ENCODE results near the gene TEX48. TPM values are rescaled to one million over a fixed set of nuclear protein-coding genes. Genes with fewer than 3 reads are reported as not detected.

The TEX48 gene
- total RNA-seq, 1 experiment from 2014 or later: not detected

- no peak overlapping the region for H2AFZ ChIP-seq (ENCODE audit: low read length)
- no peak overlapping the region for H3K4me3 ChIP-seq (ENCODE audit: low read length)
- DNase-seq: peak; percentile 31
- peaks cover 14% of the 10 kb centered on the region for H3K36me3 ChIP-seq (ENCODE audit: insufficient read depth, low read length)
- H3K9me3 ChIP-seq (ENCODE audit: low read length): no peaks in the 10 kb centered on the region
- no peaks in the 10 kb centered on the region for H4K20me1 ChIP-seq (ENCODE audit: insufficient read depth, low read depth, low read length)
- H3K4me2 ChIP-seq (ENCODE audit: low read depth, low read length, poor library complexity, severe bottlenecking): no peak overlapping the region
- H3K27ac ChIP-seq (ENCODE audit: low read length): no peak overlapping the region
- no peaks in the 10 kb centered on the region for H3K79me2 ChIP-seq (ENCODE audit: low read length)
- H3K27me3 ChIP-seq (ENCODE audit: low read length): no peaks in the 10 kb centered on the region
- H3K9me2 ChIP-seq (replicated peaks; ENCODE audit: insufficient read depth, low read length): no peaks in the 10 kb centered on the region
- H3K4me1 ChIP-seq (ENCODE audit: low read length): no peaks in the 10 kb centered on the region
- H3K9ac ChIP-seq (ENCODE audit: low read length): no peak overlapping the region
Measured at GRCh38 chr9:114633438-114634089, 48.4 kb downstream of the TEX48 start.

GRCh38 chr9:114631166-114631565 is 50.8 kb downstream of the TEX48 start:
- no peaks in the 10 kb centered on the region for H3K27me3 ChIP-seq (ENCODE audit: low read length)
- no peaks in the 10 kb centered on the region for H3K9me3 ChIP-seq (ENCODE audit: low read length)
- no peaks in the 10 kb centered on the region for H4K20me1 ChIP-seq (ENCODE audit: insufficient read depth, low read depth, low read length)
- no peaks in the 10 kb centered on the region for H3K9me2 ChIP-seq (replicated peaks; ENCODE audit: insufficient read depth, low read length)
- H3K9ac ChIP-seq (ENCODE audit: low read length): no peak overlapping the region
- no peak overlapping the region for H3K4me3 ChIP-seq (ENCODE audit: low read length)
- no peak overlapping the region for H3K27ac ChIP-seq (ENCODE audit: low read length)
- no peaks in the 10 kb centered on the region for H3K79me2 ChIP-seq (ENCODE audit: low read length)
- peaks cover 17% of the 10 kb centered on the region for H3K36me3 ChIP-seq (ENCODE audit: insufficient read depth, low read length)
- DNase-seq: no peak
- no peak overlapping the region for H3K4me2 ChIP-seq (ENCODE audit: low read depth, low read length, poor library complexity, severe bottlenecking)
- H3K4me1 ChIP-seq (ENCODE audit: low read length): no peaks in the 10 kb centered on the region
- no peak overlapping the region for H2AFZ ChIP-seq (ENCODE audit: low read length)

GRCh38 chr9:114629563-114630090 is 52.4 kb downstream of the TEX48 start:
- H2AFZ ChIP-seq (ENCODE audit: low read length): no peak overlapping the region
- peaks cover 17% of the 10 kb centered on the region for H3K36me3 ChIP-seq (ENCODE audit: insufficient read depth, low read length)
- H3K4me1 ChIP-seq (ENCODE audit: low read length): no peaks in the 10 kb centered on the region
- no peaks in the 10 kb centered on the region for H3K79me2 ChIP-seq (ENCODE audit: low read length)
- DNase-seq: no peak
- no peak overlapping the region for H3K4me3 ChIP-seq (ENCODE audit: low read length)
- H3K9me3 ChIP-seq (ENCODE audit: low read length): no peaks in the 10 kb centered on the region
- H3K27ac ChIP-seq (ENCODE audit: low read length): no peak overlapping the region
- no peaks in the 10 kb centered on the region for H4K20me1 ChIP-seq (ENCODE audit: insufficient read depth, low read depth, low read length)
- no peaks in the 10 kb centered on the region for H3K27me3 ChIP-seq (ENCODE audit: low read length)
- no peaks in the 10 kb centered on the region for H3K9me2 ChIP-seq (replicated peaks; ENCODE audit: insufficient read depth, low read length)
- no peak overlapping the region for H3K4me2 ChIP-seq (ENCODE audit: low read depth, low read length, poor library complexity, severe bottlenecking)
- H3K9ac ChIP-seq (ENCODE audit: low read length): no peak overlapping the region

GRCh38 chr9:114627553-114627952 is 54.4 kb downstream of the TEX48 start:
- Histone ChIP-seq H3K9me3 (ENCODE audit: low read length) (no peaks in the 10 kb centered on the region), H3K27ac (ENCODE audit: low read length) (no peak overlapping the region), H3K36me3 (ENCODE audit: insufficient read depth, low read length) (peaks cover 18% of the 10 kb centered on the region), H3K4me2 (ENCODE audit: low read depth, low read length, poor library complexity, severe bottlenecking) (no peak overlapping the region), H3K4me1 (ENCODE audit: low read length) (no peaks in the 10 kb centered on the region), H3K4me3 (ENCODE audit: low read length) (no peak overlapping the region), H4K20me1 (ENCODE audit: insufficient read depth, low read depth, low read length) (no peaks in the 10 kb centered on the region), H3K9ac (ENCODE audit: low read length) (no peak overlapping the region), H3K9me2 (replicated peaks; ENCODE audit: insufficient read depth, low read length) (no peaks in the 10 kb centered on the region), H3K79me2 (ENCODE audit: low read length) (0 out of 2 replicates have a peak, but pooled peaks cover under 1% of the 10 kb centered on the region), H3K27me3 (ENCODE audit: low read length) (no peaks in the 10 kb centered on the region), H2AFZ (ENCODE audit: low read length) (no peak overlapping the region)
- DNase-seq: no peak

GRCh38 chr9:114626415-114627020 is 55.5 kb downstream of the TEX48 start:
- Histone ChIP-seq H3K79me2 (ENCODE audit: low read length) (peaks cover 8% of the 10 kb centered on the region; the same call in 1 of the 2 replicates), H3K36me3 (ENCODE audit: insufficient read depth, low read length) (peaks cover 25% of the 10 kb centered on the region), H3K9me2 (replicated peaks; ENCODE audit: insufficient read depth, low read length) (no peaks in the 10 kb centered on the region)

GRCh38 chr9:114624677-114625076 is 57.3 kb downstream of the TEX48 start:
- Histone ChIP-seq H3K9ac (ENCODE audit: low read length) (no peak overlapping the region), H3K9me2 (replicated peaks; ENCODE audit: insufficient read depth, low read length) (no peaks in the 10 kb centered on the region), H3K4me2 (ENCODE audit: low read depth, low read length, poor library complexity, severe bottlenecking) (no peak overlapping the region), H3K4me3 (ENCODE audit: low read length) (no peak overlapping the region), H2AFZ (ENCODE audit: low read length) (no peak overlapping the region), H3K79me2 (ENCODE audit: low read length) (peaks cover 12% of the 10 kb centered on the region; the same call in 1 of the 2 replicates), H3K4me1 (ENCODE audit: low read length) (peaks cover under 1% of the 10 kb centered on the region), H3K9me3 (ENCODE audit: low read length) (no peaks in the 10 kb centered on the region), H3K36me3 (ENCODE audit: insufficient read depth, low read length) (peaks cover 22% of the 10 kb centered on the region), H4K20me1 (ENCODE audit: insufficient read depth, low read depth, low read length) (no peaks in the 10 kb centered on the region), H3K27ac (ENCODE audit: low read length) (no peak overlapping the region), H3K27me3 (ENCODE audit: low read length) (no peaks in the 10 kb centered on the region)
- peak; percentile 36 for DNase-seq

More at GRCh38 chr9:114626415-114627020, 55.5 kb downstream of the TEX48 start:
- Histone ChIP-seq H3K27me3 (ENCODE audit: low read length) (no peaks in the 10 kb centered on the region), H3K9ac (ENCODE audit: low read length) (no peak overlapping the region), H3K9me3 (ENCODE audit: low read length) (no peaks in the 10 kb centered on the region), H3K4me1 (ENCODE audit: low read length) (no peaks in the 10 kb centered on the region), H3K4me3 (ENCODE audit: low read length) (no peak overlapping the region), H3K4me2 (ENCODE audit: low read depth, low read length, poor library complexity, severe bottlenecking) (no peak overlapping the region), H2AFZ (ENCODE audit: low read length) (no peak overlapping the region), H4K20me1 (ENCODE audit: insufficient read depth, low read depth, low read length) (no peaks in the 10 kb centered on the region), H3K27ac (ENCODE audit: low read length) (no peak overlapping the region)
- no peak for DNase-seq

GRCh38 chr9:114621975-114622609 is 59.9 kb downstream of the TEX48 start:
- Histone ChIP-seq H3K36me3 (ENCODE audit: insufficient read depth, low read length) (peaks cover 20% of the 10 kb centered on the region), H2AFZ (ENCODE audit: low read length) (no peak overlapping the region), H3K4me2 (ENCODE audit: low read depth, low read length, poor library complexity, severe bottlenecking) (no peak overlapping the region), H3K79me2 (ENCODE audit: low read length) (peaks cover 34% of the 10 kb centered on the region), H3K9me2 (replicated peaks; ENCODE audit: insufficient read depth, low read length) (no peaks in the 10 kb centered on the region), H4K20me1 (ENCODE audit: insufficient read depth, low read depth, low read length) (no peaks in the 10 kb centered on the region), H3K4me1 (ENCODE audit: low read length) (peaks cover 17% of the 10 kb centered on the region), H3K4me3 (ENCODE audit: low read length) (no peak overlapping the region), H3K9me3 (ENCODE audit: low read length) (no peaks in the 10 kb centered on the region), H3K27me3 (ENCODE audit: low read length) (no peaks in the 10 kb centered on the region), H3K9ac (ENCODE audit: low read length) (no peak overlapping the region), H3K27ac (ENCODE audit: low read length) (no peak overlapping the region)
- no peak for DNase-seq

- Histone ChIP-seq H3K4me2 (ENCODE audit: low read depth, low read length, poor library complexity, severe bottlenecking) (no peak overlapping the region), H3K9ac (ENCODE audit: low read length) (no peak overlapping the region), H4K20me1 (ENCODE audit: insufficient read depth, low read depth, low read length) (no peaks in the 10 kb centered on the region), H3K27ac (ENCODE audit: low read length) (no peak overlapping the region), H3K9me3 (ENCODE audit: low read length) (no peaks in the 10 kb centered on the region), H3K4me1 (ENCODE audit: low read length) (peaks cover 22% of the 10 kb centered on the region), H3K27me3 (ENCODE audit: low read length) (no peaks in the 10 kb centered on the region), H3K36me3 (ENCODE audit: insufficient read depth, low read length) (peaks cover 17% of the 10 kb centered on the region), H2AFZ (ENCODE audit: low read length) (no peak overlapping the region), H3K79me2 (ENCODE audit: low read length) (peaks cover 34% of the 10 kb centered on the region), H3K9me2 (replicated peaks; ENCODE audit: insufficient read depth, low read length) (no peaks in the 10 kb centered on the region), H3K4me3 (ENCODE audit: low read length) (no peak overlapping the region)
- no peak for DNase-seq
Measured at GRCh38 chr9:114621561-114621960, 60.4 kb downstream of the TEX48 start.
